NCI-H187 (cell line): ENCODE data around the gene QTRT2.

Experiments
- DNase-seq, 2 experiments: peaks; one replicate each; lab custom pipeline; 2025; lab: John Stamatoyannopoulos, UW

QTRT2 gene

GRCh38 chr3:114056130-114057010 is at the start of gene QTRT2, which contains the start of gene CCDC191:
TSS of gene QTRT2 (plus strand) at chr3:114056737. CDS start at chr3:114065258, 8,521 bp downstream.
TSS of gene CCDC191 (minus strand) at chr3:114056526. CDS start at chr3:114056466, 60 bp downstream.
- DNase-seq: peak; percentile 94 to 96

- no peak for DNase-seq
Observed at GRCh38 chr3:114011059-114011797, 45.3 kb upstream of the QTRT2 start.

DNA sequence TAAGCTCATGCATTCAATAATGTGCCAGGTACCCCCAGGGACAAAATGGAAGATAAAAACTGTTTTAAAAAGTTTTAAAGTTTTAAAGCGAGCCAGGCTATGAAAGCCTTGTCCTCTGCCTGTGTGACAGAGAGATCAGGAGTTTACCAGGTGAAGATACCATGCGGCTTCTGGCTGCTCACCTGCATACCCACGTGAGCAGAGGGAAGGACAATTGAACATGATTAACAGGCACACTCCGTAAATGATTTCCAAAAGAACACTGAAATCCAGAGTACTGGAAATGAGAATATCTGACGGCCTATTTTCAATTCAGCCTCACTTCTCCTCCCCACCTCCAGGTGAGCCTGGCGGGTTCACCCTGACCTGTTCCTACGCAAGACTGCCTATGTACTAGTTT is 42.3 kb upstream of the QTRT2 start:
- no peak for DNase-seq

DNA sequence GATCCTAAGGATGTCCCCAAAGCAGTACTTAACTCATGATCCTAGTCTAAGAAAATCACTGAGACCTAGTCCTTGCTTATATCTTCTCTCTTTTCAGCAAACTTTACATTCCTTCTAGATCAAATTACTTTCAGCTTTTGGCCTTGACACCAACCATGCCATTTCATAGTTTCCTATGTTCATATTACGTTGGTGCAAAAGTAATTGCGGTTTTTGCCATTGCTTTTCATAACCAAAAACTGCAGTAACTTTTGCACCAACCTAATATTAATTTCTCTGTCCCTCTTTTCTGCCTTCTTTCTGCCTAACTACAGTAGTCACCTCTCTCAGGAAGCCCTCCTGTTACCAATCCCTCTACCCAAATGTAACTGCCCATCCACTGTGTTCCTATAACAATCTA is 37.1 kb upstream of the QTRT2 start:
- DNase-seq: no peak

GRCh38 chr3:114020907-114021306 is 35.6 kb upstream of the QTRT2 start:
- no peak for DNase-seq

DNA sequence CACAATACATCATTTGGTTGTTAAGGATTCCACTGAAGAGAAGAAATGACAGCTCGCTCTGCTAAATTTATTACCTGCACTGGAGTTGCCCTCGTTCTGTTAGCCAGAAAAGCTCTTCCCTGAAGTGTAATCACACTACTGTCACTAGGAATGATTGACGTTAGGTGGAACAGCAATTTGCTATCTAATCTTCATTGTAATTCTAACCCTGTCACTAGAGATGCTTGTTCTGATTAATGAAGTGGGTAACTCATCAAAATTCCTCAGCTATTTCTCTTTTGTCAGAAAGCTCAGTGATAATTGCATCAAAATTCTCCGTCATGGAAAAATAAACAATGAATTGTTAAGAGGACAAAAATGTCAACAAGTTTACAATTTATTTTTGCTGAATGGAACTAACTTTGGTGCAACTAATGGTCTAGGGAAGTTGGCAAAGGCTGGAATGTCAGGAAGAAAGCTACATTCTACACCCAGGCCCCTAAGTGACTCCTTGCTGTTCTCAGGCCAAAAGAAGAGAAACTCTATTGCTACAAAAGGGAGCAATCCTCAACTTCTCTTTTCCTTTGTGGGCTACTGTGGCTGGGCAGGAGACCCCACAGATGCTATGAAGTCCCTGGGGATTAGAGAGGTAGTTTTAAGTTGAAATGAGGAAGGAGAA is 34.3 kb upstream of the QTRT2 start:
- no peak for DNase-seq

DNA sequence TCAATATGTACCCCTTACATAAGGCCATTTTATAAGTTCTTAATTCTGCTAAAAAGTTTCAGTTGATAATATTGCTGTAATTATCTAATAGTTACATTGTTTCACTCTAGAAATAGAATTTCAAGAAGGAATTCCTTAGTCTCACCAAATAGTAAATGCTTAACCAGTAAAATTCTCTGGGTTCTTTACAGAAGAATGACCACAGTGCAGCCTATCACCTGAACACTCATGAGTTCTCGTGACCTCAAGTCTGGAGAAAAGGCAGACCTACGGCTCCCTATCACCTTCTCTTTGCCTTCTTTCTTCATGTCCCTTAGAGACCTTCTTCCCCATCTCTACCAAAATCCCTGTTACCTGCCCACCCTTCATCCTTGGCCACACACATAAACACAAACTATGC is 31.1 kb upstream of the QTRT2 start:
- DNase-seq: no peak

DNA sequence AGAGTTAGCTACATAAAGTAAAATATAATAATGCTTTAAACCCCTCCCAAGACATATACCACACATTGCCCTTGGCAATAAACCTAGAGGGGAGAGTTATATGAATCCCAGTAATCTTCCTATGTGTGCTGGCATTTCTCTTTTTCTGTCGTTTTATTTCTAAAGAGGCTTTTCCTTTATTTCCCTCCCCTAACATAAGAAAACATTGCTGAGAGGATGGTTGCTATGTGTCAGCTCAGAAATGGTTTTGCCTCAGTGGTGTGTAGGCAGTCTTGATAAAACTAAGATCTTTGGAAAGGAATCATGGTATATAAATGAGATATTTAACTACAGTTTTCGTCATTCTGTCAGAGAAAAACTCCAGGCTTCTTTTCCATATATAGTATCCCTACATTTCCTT is 30.2 kb upstream of the QTRT2 start:
- DNase-seq: no peak

DNA sequence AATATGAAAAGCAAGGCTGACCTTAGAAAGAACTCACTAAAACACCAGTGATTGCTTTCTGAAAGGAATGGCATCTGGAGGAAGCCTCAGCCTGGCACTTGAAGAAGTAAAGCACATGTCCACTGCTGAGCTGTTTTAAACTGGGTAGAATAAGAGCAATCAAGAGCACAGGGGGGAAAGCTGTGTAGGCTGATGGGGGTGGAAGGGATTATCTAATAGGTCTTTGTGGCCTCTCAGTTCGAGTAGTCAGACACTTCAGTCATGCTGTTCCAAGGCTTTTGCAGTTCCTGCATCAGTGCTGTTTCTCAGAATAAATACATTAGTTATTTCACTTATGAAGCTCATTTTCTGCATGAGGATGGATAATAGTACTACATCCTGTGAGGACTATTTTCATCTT is 22.8 kb upstream of the QTRT2 start:
- DNase-seq: no peak

DNA sequence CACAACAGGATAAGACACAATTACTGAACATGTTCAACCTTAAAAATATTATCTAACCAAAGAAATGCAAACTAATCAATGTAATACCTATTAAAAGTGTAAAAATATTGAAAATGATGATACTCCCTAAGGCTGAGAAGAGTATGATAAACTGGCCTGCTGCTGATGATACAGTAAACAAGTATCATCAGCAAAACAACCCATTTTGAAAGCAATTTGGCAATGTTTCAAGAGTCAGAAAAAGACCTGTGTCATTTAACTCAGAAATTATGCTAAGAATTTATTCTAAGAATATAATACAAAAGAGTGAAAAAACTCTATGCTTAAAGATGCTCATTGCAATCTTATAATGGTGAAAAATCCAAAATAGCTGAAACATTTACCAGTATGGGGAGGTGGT is 22.3 kb upstream of the QTRT2 start:
- no peak for DNase-seq

- no peak for DNase-seq
Observed at GRCh38 chr3:114034787-114035545, 21.6 kb upstream of the QTRT2 start.

DNA sequence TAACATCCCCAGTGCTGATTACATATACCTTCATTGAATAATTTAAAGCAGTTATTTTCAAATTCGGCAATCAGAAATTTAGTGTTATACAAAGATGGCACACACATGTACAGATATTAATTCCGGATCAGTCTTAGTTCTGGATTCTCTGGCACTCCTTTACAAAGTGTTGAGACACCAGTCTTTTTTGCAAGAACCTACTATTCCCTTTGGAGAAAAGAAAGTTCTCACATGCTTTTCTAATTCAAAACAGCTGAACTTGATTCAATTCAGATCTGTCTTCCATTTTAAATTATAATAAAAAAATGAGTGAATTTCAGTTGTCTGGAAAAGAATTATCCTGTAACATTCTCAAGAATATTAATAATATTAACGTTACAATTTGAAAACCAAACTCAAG is 20.6 kb upstream of the QTRT2 start:
- DNase-seq: no peak

DNA sequence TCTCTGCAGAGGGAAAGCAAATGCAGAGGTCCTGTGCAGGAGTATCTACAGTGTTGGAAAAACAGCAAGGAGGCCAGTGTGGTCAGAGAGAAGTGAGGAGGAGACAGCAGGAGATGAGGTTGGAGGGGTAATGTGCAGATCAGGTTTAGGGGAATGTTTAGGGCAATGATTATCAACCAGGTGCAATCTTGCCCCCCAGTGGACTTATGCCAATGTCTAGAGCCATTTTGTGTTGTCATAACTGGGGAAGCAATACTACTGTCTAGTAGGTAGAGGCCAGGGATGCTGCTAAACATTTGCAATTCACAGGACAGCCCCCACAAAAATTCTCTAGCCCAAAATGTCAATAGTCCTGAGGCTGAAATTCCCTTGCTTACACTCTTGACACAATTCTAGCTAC is 13.3 kb upstream of the QTRT2 start:
- no peak for DNase-seq

- no peak for DNase-seq
Observed at GRCh38 chr3:114052216-114052615, 4.3 kb upstream of the QTRT2 start.

GRCh38 chr3:114057011-114057347 is 442 bp downstream of the QTRT2 start:
- DNase-seq: no peak

DNA sequence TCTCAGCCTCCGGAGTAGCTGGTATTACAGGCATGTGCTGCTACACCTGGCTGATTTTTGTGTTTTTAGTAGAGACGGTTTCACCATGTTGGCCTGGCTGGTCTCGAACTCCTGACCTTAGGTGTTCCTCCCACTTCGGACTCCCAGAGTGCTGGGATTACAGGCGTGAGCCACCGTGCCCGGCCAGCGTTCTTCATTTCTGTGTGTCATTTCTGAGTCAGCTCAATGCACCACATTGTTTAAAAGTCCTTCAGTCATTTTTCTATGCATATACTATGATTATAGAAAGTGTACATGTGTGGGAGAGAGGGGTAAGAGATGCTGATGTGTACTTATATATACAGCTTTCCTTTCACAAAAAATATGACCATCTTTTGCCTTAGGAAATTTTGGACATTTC is 2.1 kb downstream of the QTRT2 start:
- DNase-seq: no peak

GRCh38 chr3:114060906-114061655 is 4.5 kb downstream of the QTRT2 start:
- DNase-seq: no peak

DNA sequence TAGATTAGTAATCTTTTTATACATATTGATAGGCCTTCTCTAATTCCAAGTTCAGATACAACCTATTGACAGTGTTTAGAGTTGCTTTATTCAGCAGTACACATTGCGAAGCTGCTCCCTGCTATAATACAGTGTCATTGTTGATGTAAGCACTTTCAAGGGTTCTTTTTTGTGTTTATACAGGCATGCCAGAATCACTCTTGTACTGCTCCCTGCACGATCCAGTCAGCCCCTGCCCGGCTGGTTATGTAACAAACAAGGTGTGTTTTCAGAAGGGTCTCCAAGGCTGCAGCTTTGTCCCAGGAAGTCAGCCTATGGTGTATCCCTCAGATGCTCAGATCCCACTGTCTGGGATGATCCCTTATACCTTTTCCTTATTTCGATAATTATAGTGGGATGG is 11.3 kb downstream of the QTRT2 start:
- no peak for DNase-seq

DNA sequence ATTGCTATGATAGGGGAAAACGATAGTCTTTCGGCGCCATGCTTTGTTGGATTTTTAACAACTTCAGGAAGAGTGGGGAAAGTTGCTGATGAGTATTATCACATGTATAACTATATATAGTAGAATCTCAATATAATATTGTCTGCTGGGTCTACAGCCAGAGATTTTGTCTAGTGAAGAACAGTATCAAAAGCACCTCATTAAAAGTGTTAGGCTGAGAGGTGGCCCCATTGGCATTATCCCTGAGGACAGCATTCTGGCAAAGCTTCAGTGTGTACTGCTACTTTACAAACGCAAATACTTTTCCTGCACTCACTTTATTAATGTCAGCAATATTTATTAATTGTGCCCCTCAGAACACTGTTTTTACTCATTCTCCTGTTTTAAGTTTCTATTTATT is 11.8 kb downstream of the QTRT2 start:
- DNase-seq: no peak

DNA sequence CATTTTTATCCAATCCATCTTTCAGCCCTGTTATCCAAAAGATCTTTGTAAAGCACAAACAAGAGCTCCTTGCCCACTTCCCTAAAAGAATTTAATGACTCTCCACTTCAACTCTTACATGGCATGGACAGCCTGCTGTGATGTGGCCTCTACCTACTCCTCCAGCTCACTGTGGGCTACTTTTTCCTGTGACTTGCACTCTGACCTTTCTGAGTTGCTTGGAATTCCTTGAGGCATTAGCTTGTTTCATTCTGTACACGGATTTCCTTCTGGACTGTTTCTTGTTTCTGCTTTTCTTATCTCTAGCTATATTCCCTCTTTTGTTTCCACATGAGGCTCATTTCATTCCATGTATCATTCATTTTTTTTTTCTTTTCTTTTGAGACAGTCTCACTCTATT is 15.2 kb downstream of the QTRT2 start:
- no peak for DNase-seq

DNA sequence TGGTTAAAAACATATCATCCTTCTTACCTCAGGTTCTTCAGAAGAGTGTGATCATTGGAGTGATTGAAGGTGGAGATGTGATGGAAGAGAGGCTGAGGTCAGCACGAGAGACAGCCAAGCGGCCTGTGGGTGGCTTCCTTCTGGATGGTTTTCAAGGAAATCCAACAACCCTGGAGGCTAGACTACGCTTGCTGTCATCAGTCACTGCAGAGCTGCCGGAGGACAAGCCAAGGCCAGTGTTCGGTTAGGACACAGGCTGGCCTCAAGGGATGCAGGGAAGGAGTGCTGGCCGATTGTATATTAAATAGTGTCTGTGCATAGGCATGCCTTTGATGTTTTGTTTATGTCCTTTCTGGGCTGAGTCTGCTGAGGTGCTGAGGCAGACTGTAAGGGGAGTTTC is 20.2 kb downstream of the QTRT2 start:
- no peak for DNase-seq
